GM19395 (cell line): ENCODE measurements around the gene UGT2B28.
"Not testable (repeated sequence)": the region's sequence is repeated elsewhere in the genome, so short reads cannot be mapped to it uniquely, and the experiment has no call there.

Source experiments
- ATAC-seq: cut with Tn5 transposase; IDR thresholded peaks from one replicate; pipeline ENCODE4 v1.9.1; 2021; ENCODE audit warnings: mild to moderate bottlenecking, moderate library complexity; ENCODE audit not compliant: unreplicated experiment

Gene UGT2B28

DNA sequence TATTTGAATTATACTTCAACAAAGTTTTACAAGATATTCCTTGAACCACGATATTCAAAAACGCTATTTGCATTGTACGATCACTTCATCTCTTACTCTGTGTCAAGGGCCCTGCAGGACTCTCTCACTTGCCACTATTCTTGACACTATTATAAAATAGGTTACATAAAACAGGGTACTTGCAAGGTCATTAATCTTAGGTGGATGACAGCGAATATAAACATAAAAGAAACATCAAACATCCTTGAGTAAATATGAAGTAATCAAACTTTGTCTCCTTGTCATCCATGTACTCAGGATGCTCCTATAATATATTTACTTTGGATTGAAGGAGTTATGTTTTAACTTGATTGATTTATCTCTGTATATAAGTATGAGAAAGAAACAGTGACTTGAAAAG, at the start of gene UGT2B28:
TSS of gene UGT2B28 (plus strand) at position 395 of the 400 bp plus-strand sequence. CDS start 26 bp downstream, outside the sequence.
- ATAC-seq: not testable (repeated sequence)

DNA sequence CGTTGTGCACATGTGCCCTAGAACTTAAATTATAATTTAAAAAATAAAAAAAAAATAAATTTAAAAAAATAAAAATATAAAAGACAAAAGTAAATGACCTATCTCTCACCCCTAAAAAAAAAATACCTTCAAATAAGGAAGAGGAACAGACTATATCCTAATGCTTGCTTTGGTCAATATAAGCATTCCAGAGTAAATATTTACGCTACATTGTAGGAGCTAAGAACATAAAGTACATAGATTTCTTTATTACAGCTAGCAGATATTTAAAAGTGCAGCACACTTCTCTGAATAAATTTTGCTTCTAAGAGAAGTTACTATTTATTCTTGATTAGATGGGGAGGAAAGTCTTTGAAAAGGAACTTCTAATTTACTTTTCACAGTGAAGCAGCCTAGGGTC, 41.2 kb upstream of the UGT2B28 start:
- ATAC-seq: no peak

DNA sequence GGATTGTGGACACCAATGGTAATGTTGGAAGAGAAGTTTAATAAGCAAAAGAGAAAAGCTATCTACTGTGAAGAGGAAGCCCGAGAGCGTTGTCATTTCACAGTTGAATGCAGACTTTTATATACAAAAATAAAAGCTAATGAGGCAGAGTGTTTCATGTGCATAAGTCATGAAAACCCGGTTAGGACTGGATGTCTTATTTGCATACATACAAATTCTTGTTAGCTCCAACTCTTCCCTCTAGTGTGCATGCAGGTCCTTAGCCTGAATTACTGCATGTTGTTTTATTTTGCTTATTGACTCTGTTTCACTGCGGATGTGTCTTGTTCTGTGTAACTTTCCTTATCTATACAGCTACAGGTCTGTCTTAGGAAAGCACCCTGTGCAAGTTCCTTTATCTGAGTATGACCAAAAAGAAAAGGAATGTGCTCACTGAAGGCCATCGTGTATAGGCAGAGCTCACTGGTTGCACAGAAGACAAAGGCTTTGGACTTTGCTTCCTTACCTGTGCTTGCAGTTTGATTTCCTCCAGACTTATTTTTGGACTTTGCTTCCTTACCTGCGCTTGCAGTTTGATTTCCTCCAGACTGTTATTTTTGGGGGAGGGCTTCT, 40.6 kb upstream of the UGT2B28 start:
- ATAC-seq: no peak

DNA sequence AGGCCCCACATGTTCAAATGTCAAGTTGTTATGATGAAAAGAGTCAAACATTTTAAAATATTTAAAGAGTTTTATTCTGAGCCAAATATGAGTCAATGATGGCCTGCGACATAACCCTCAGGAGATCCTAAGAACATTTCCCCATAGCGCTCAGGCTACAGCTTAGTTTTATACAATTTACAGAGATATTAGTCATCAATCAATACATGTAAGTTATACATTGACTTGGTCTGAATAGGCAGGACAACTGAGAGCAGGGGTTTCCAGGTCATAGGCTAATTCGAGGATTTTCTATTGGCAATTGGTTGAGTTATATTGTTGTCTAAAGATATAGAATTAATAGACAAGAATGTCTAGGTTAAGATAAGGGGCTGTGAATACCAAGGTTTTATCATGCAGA, 39.5 kb upstream of the UGT2B28 start:
- ATAC-seq: not testable (repeated sequence)

DNA sequence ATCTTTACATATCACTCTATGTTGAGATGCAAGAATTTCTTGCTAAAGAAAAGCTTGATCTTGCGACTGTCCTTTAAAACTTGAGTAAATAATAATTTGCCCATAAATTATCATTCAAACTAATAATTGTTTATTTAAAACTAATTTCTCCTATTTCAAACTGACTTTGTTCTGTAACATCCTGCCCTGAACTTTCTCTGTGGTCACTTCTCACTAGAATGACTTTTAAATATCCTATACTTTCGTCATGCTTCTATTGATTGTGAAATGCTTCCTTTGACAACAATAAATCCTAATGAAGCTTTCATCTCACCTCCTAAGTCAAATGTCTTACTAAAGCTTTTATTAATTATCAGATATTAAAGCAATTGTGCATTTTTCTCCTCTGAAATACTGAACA, 38.5 kb upstream of the UGT2B28 start:
- ATAC-seq: not testable (repeated sequence)

DNA sequence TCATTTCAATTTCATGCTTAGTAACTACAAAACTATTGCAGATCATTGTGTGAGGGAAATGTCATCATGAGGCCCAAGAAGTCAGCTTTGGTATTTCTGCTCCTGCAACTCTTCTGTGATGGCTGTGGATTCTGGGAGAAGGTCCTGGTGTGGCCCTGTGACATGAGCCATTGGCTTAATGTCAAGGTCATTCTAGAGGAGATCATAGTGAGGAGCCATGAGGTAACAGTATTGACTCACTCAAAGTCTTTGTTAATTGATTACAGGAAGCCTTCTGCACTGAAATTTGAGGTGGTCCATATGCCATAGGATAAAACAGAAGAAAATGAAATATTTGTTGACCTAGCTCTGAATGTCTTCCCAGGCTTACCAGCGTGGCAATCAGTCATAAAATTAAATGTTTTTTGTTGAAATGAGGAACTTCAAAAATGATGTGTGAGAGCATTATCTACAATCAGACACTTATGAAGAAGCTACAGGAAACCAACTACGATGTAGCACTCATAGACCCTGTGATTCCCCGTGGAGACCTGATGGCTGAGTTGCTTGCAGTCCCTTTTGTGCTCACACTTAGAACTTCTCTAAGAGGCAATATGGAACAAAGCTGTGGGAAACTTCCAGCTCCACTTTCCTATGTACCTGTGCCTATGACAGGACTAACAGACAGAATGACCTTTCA, 37.6 kb upstream of the UGT2B28 start:
- not testable (repeated sequence) for ATAC-seq

DNA sequence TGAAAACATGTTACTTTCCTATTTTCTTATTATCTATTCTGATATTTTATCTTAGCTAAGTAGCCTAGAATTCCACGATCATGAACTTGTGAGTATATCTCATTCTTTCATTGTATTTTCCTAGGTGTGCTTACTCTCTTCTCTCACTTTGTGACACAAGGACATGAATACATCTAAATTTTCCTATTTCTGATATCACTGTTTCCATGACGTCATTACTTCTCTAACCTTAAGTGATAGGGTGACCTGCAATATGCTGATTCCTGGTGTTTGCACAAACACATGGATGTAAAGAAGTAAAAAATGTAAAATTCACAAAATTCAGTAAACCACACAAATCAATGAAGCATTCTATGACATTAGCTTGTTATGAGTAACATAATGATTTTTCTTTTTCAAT, 29.4 kb upstream of the UGT2B28 start:
- ATAC-seq: not testable (repeated sequence)

DNA sequence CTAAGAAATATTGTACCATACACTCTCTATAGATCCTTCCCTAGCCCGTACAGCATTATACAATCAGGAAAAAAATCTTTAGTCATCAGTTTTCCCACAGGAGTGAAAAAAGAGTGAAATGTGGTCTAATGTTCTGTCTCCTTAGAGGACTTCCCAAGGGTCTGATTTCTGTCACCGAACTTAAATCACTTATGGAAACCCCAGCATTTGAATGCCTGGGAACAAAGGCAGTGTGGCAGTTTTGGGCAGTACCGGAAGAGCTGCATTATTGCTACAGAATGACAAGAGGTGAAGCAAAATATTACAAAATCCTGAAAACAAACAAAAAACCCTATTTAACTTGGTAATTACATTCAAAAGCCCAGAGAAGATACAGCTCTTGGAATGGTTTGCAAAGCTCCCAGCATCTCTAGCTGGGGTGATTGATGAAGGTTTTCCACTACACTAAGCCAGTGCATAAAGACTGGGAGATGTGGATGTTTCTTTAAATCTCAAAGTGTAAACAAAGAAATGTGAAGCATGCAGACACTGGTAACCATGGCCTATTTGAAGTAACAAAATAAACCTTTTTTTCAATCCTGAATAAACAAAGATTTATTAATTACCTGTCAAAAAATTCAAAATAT, 27.0 kb upstream of the UGT2B28 start:
- not testable (repeated sequence) for ATAC-seq

DNA sequence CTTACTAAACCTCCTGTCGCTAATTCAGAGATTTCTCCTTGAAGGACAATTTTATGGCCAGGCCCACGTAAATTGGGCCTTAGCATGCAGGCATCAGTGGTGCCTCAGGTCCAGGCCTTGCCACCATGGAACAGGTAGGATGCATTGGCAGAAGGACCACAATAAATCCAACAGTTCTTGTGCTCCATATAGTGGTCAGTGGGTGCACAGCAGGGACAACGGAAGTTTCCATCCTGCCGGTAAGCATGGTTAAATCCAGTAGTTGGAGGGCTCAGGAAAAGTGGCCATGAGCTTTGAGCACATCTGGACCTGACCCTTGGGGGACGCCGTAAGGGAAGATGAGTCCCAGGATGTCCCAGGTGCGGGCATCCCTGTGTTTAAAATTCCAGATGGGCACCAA, 11.7 kb upstream of the UGT2B28 start:
- not testable (repeated sequence) for ATAC-seq

DNA sequence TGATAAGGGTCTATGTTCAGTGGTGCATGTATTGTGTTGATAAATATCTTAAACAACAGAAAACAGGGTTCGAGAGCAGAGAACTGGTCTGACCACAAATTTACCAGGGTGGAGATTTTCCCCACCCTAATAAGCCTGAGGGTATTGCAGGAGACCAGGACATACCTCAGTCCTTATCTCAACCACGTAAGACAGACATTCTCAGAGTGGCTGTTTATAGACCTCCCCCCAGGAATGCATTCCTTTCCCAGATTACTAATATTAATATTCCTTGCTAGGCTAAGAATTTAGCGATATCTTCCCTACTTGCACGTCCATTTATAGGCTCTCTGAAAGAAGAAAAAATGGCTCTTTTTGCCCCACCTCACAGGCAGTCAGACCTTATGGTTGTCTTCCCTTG, 16.1 kb downstream of the UGT2B28 start:
- not testable (repeated sequence) for ATAC-seq

DNA sequence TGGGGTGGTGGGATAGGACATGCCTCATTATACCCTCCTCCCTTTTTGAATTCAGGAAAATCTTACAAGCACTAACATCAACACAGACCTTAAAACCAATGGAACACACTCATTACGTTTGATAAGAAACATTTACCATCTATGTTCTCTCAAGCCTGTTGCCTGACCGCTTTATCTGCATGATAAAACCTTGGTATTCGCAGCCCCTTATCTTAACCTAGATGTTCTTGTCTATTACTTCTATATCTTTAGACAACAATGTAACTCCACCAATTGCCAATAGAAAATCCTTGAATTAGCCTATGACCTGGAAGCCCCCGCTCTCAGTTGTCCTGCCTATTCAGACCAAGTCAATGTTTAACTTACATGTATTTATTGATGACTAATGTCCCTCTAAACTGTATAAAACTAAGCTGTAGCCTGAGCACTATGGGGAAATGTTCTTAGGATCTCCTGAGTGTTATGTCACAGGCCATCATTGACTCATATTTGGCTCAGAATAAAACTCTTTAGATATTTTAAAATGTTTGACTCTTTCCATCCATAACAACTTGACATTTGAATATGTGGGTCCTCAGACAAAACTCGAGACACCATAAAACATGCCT, 28.3 kb downstream of the UGT2B28 start:
- not testable (repeated sequence) for ATAC-seq

DNA sequence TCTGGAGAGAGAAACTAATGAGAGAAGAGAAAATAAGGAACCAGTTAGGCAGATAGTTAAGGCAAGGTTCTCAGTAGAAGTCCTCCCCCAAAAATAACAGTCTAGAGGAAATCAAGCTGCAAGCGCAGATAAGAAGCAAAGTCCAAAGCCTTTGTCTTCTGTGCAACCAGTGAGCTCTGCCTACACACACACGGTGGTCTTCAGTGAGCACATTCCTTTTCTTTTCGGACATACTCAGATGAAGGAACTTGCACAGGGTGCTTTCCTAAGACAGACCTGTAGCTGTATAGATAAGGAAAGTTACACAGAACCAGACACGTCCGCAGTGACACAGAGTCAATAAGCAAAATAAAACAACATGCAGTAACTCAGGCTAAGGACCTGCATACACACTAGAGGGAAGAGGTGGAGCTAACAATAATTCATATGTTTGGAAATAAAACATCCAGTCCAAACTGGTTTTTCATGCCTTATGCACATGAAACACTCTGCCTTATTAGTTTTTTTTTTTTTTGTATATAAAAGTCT, 29.3 kb downstream of the UGT2B28 start:
- ATAC-seq: not testable (repeated sequence)

DNA sequence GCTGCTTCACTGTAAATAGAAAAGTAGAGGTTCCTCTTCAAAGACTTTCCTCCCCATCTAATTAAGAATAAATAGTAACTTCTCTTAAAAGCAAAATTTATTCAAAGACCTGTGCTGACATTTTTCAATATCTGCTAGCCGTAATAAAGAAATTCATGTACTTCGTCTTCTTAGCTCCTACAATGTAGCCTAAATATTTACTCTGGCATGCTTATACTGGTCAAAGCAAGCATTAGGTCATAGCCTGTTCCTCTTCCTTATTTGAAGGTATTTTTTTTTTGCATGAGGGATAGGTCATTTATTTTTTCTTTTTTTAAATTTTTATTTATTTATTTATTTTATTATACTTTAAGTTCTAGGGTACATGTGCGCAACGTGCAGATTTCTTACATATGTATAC, 30.0 kb downstream of the UGT2B28 start:
- ATAC-seq: not testable (repeated sequence)

DNA sequence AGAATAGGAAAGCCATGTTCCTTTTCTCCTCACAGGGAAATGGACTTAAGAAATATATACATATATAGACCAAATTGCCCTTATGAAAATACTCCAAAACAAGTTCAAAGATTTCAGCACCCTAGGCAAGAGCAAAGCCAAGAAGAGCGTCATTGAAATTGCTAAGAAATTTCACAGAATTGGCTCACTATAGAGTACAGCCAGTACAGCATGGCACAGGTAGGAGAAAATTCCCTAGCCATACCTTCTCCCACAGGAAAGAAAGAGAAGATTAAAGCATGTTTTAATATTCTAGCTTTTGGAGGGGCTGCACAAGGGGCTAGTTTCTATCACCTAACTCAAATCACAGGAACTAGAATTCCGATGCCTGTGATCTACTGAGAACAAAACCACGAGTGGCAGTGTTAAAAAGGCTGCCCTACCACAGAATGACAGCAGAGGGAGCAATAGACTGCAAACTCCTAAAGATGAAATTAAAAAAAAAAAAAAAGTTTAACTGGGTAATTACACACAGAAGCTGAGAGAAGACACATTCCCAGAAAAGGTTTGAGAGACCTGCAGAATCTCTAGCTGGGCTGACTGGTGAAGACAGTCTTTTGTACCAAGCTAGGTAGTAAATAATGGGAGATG, 37.5 kb downstream of the UGT2B28 start:
- ATAC-seq: peak; percentile 80

DNA sequence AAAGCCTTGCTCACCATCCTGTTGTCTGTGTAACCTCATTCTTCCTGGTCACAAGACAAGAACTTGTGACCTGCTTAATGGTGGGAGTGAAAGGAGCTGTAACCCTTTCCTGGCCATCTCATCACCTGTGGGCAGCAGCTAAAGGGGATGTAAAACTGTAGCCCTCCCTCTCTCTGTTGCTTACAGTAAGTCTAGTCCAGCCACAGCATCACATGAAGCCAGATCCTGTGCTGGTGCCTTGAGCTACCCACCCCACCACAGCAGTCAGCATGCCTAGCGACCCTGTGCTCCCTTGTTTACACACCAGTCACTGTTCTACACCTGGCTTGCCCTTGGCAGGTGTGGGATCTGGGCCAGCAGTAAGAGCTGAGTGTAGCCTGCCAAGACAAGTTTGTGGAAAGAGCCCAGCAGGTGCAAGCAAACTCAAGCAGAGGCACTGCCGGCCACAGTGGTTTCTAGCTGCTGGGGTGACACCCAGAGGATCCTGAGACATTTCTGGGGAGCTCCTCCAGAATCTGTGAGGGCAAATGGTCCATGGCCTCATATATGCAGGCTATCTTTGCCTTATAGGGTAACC, 41.0 kb downstream of the UGT2B28 start:
- no peak for ATAC-seq

DNA sequence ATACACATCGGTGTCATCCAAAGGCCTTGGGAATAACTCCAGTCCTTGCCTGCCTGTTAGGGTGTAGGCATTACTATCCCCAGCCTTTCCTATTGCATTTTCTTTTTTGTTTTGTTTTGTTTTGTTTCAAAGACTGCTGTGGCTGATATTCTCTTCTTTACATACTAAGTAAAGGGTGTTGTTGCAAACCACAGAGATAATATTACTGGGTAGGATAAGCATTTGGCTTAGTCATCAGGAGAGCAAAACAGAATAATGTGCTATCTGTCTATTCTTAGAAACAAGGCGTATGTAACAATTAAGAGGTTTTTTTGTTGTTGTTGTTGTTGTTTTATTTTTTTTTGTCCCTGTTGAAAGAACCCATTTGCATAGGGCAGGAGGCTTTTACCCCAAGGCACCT, 41.8 kb downstream of the UGT2B28 start:
- no peak for ATAC-seq

DNA sequence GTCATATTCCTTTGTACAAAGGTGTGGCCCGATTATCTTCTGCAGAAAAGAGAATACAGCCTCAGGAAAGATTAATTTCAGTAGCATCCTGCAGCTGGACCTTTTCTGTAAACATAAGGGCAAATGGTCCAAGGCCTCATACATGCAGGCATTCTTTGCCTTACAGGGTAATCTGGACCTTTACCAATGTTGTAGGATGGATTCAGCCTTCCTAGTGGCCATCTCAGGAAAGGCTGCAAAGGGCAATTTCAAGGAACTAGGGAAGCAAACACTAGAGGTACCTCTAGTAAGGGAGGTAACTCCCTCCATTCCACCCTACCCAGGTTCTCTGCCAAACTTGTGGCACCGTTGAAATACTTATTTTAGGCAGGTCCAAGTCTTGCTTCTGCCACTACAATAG, 43.0 kb downstream of the UGT2B28 start:
- no peak for ATAC-seq

DNA sequence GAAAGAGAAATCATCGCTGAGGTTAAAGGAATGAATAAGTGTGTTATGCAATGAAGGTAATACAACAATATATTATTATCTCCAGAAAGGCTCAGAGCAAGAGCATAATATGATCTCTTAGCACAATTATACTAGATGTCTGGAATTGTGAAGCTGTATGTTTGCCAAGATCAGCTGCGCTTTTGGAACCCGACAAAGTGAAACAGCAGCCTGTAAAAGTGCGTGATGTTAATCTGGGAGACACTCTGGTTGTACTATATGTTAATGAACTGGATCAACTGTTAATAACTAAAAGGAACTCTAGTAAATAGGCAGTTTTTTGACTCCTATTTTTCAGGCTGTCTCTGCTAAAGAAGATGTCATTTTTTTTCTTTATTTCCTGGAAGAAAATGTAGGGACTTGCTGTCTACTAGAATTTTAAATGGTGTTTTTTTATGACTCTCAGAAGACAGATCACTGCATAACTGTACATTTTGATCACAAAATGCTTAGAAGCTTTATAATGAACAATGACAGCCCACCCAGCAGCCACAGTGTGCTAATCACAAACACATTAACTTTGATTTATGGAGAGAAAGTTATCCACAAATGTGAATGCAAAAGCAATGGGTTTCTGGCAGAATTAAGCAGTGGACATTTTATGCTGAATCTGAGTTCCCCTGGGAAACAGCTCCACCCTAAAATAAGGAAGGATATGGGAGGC, 50.2 kb downstream of the UGT2B28 start:
- no peak for ATAC-seq

DNA sequence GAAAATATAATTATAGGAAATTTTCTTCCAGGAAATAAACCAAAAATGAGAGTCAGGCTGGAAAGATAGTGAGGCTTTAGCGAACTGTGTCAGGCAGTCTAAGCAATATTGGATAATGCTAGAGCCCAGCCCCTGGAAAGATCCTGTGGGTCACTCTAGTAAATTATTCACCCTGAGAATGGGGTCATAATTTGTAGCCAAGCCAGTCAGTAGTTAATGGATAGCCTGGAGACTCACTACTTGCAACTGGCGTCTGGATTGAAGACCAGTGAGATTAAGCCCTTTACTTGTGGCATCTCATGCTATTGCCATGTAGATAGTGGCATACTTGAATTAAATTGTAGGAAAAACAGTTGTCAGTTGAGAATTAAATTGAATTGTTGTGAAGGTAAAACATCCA, 51.0 kb downstream of the UGT2B28 start:
- ATAC-seq: not testable (repeated sequence)

DNA sequence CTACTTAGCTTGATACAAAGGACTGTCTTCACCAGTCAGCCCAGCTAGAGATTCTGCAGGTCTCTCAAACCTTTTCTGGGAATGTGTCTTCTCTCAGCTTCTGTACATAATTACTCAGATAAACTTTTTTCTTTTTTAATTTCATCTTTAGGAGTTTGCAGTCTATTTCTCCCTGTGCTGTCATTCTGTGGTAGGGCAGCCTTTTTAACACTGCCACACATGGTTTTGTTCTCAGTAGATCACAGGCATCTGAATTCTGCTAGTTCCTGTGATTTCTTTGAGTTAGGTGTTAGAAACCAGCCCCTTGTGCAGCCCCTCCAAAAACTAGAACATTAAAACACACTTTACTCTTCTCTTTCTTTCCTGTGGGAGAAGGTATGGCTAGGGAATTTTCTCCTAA, 55.2 kb downstream of the UGT2B28 start:
- ATAC-seq: not testable (repeated sequence)
